ENCODE results near the gene CTSZ. TPM values are rescaled to one million over a fixed set of nuclear protein-coding genes. Genes with fewer than 3 reads are reported as not detected.

Gene CTSZ
- total and polyA plus RNA-seq, 4 donors, result 11.8 to 233 (median 188) TPM

DNA sequence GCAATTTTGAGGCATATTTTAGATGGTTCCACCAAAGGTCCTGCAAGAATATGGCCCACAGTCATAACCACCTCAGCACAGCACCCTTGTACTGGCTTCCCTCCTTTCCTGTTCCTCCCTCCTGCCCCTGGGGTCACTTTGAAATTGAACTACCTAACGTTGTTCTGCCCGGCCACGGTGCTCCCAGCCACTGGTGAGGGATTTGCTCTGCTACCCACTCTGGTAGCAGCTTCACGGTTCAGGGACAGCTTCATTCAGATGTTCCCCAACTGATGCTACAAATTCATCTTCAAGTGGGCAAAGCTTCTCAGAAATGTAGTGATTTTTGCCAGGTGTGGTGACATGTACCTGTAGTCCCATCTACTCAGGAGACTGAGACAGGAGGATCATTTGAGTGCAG is 33.9 kb downstream of the CTSZ start:
- no peaks in the 10 kb centered on the region for H3K36me3 ChIP-seq (ENCODE audit: control insufficient read depth in 4 of 4, insufficient read depth in 3 of 4, low read depth in 1 of 4, low read length in 3 of 4)
- WGBS, result 77% methylated on average over 4 of the region's 4 CpGs
- no peak overlapping the region for H3K27ac ChIP-seq (ENCODE audit: low read depth in 1 of 2, low read length in 2 of 2)
- peaks cover 0 to 8% (median 5%) of the 10 kb centered on the region in 4 donors for H3K9me3 ChIP-seq (ENCODE audit: control insufficient read depth in 4 of 4, low read length in 3 of 4)
- TF ChIP-seq GABPA (IDR thresholded peaks at IDR 0.05 in 1 of 2, conservative IDR thresholded peaks at IDR 0.05 in 1 of 2) (no peak), SP1 (IDR thresholded peaks at IDR 0.05) (no peak), HNF4G (IDR thresholded peaks at IDR 0.05) (no peak), CTCF (IDR thresholded peaks at IDR 0.05; ENCODE audit: low read depth, low read length, missing input control) (no peak), NR2F2 (IDR thresholded peaks at IDR 0.05) (no peak), JUND (IDR thresholded peaks at IDR 0.05) (no peak), FOXA2 (IDR thresholded peaks at IDR 0.05) (no peak), TAF1 (conservative IDR thresholded peaks at IDR 0.05) (no peak), EGR1 (IDR thresholded peaks at IDR 0.05; ENCODE audit: low read depth in 2 of 2) (no peak), YY1 (IDR thresholded peaks at IDR 0.05) (no peak), RAD21 (IDR thresholded peaks at IDR 0.05) (no peak), HNF4A (conservative IDR thresholded peaks at IDR 0.05) (no peak), FOXA1 (IDR thresholded peaks at IDR 0.05) (no peak), RXRA (IDR thresholded peaks at IDR 0.05) (no peak), MAX (IDR thresholded peaks at IDR 0.05) (no peak), ZBTB33 (IDR thresholded peaks at IDR 0.05) (no peak)
- TF ChIP-seq, protein P1, sequence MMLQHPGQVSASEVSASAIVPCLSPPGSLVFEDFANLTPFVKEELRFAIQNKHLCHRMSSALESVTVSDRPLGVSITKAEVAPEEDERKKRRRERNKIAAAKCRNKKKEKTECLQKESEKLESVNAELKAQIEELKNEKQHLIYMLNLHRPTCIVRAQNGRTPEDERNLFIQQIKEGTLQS (IDR thresholded peaks at IDR 0.05), result no peak
- TF ChIP-seq, protein P2, sequence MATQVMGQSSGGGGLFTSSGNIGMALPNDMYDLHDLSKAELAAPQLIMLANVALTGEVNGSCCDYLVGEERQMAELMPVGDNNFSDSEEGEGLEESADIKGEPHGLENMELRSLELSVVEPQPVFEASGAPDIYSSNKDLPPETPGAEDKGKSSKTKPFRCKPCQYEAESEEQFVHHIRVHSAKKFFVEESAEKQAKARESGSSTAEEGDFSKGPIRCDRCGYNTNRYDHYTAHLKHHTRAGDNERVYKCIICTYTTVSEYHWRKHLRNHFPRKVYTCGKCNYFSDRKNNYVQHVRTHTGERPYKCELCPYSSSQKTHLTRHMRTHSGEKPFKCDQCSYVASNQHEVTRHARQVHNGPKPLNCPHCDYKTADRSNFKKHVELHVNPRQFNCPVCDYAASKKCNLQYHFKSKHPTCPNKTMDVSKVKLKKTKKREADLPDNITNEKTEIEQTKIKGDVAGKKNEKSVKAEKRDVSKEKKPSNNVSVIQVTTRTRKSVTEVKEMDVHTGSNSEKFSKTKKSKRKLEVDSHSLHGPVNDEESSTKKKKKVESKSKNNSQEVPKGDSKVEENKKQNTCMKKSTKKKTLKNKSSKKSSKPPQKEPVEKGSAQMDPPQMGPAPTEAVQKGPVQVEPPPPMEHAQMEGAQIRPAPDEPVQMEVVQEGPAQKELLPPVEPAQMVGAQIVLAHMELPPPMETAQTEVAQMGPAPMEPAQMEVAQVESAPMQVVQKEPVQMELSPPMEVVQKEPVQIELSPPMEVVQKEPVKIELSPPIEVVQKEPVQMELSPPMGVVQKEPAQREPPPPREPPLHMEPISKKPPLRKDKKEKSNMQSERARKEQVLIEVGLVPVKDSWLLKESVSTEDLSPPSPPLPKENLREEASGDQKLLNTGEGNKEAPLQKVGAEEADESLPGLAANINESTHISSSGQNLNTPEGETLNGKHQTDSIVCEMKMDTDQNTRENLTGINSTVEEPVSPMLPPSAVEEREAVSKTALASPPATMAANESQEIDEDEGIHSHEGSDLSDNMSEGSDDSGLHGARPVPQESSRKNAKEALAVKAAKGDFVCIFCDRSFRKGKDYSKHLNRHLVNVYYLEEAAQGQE (IDR thresholded peaks at IDR 0.05), result no peak
- H3K4me1 ChIP-seq (ENCODE audit: control insufficient read depth in 4 of 4, insufficient read depth in 4 of 4, low read length in 3 of 4), result no peaks in the 10 kb centered on the region
- no peak overlapping the region for H3K9ac ChIP-seq (ENCODE audit: low read depth in 1 of 2, low read length in 2 of 2)
- no peak for DNase-seq (ENCODE audit: low spot score)
- no peaks in the 10 kb centered on the region for H3K27me3 ChIP-seq (ENCODE audit: control insufficient read depth in 4 of 4, insufficient read depth in 4 of 4, low read length in 3 of 4)
- no peak overlapping the region for H3K4me3 ChIP-seq (ENCODE audit: low read depth in 1 of 3, low read length in 3 of 3)
